Mesothelial cell of epicardium (in vitro differentiated cells): ENCODE measurements around the gene S100B. TPM values are rescaled to one million over a fixed set of nuclear protein-coding genes. Genes with fewer than 3 reads are reported as not detected.

ENCODE experiments used
- DNase-seq, 2 experiments: peaks; one replicate each; pipeline ENCODE4 v3.0.0; 2021; ENCODE audit warnings: low spot score in 2 of 2; ENCODE audit not compliant: unreplicated experiment in 2 of 2
- H3K27ac Mint-ChIP-seq: 2 replicates; pipeline ENCODE4 v1.8.0; 2021; ENCODE audit warnings: mixed read lengths
- H3K27me3 Mint-ChIP-seq: 2 replicates; pipeline ENCODE4 v1.8.0; 2021; ENCODE audit warnings: low read depth, mixed read lengths
- H3K36me3 Mint-ChIP-seq: 2 replicates; pipeline ENCODE4 v1.8.0; 2021; ENCODE audit warnings: mixed read lengths
- H3K4me1 Mint-ChIP-seq: 2 replicates; pipeline ENCODE4 v1.8.0; 2021; ENCODE audit warnings: mixed read lengths
- H3K4me3 Mint-ChIP-seq: 2 replicates; pipeline ENCODE4 v1.8.0; 2021; ENCODE audit warnings: mild to moderate bottlenecking, moderate library complexity, mixed read lengths
- H3K9me3 Mint-ChIP-seq: 2 replicates; pipeline ENCODE4 v1.8.0; 2021; ENCODE audit warnings: mixed read lengths
- CTCF ChIP-seq: fragments of 200-600 bp; sonication (generic); IDR thresholded peaks from one replicate; pipeline ENCODE4 v1.5.0; 2021; ENCODE audit warnings: antibody characterized with exemption; ENCODE audit not compliant: unreplicated experiment
- total RNA-seq: library from RNA; stranded (reverse); gene quantifications from 3 replicates; pipeline ENCODE4 v1.2.1, GENCODE V29; 2021

S100B gene
- total RNA-seq, 1 donor from 2014 or later: 0.27 TPM

GRCh38 chr21:46570631-46571030 lies 34.3 kb downstream of the S100B start:
- H3K27ac Mint-ChIP-seq: no peak overlapping the region
- peaks cover 66% of the 10 kb centered on the region for H3K36me3 Mint-ChIP-seq
- H3K4me3 Mint-ChIP-seq: no peak overlapping the region
- H3K27me3 Mint-ChIP-seq: no peaks in the 10 kb centered on the region
- peaks cover 43% of the 10 kb centered on the region for H3K9me3 Mint-ChIP-seq
- no peak for DNase-seq
- no peak for TF ChIP-seq CTCF
- no peaks in the 10 kb centered on the region for H3K4me1 Mint-ChIP-seq

- DNase-seq: no peak
- Mint-ChIP-seq H3K36me3 (peaks cover 65% of the 10 kb centered on the region), H3K27ac (no peak overlapping the region), H3K9me3 (peaks cover 38% of the 10 kb centered on the region), H3K27me3 (no peaks in the 10 kb centered on the region), H3K4me1 (no peaks in the 10 kb centered on the region), H3K4me3 (no peak overlapping the region)
- no peak for TF ChIP-seq CTCF
Measured at GRCh38 chr21:46570119-46570518, 34.8 kb downstream of the S100B start.

- no peak for TF ChIP-seq CTCF
- Mint-ChIP-seq H3K27ac (no peak overlapping the region), H3K27me3 (no peaks in the 10 kb centered on the region), H3K4me1 (no peaks in the 10 kb centered on the region), H3K36me3 (peaks cover 59% of the 10 kb centered on the region), H3K9me3 (peaks cover 27% of the 10 kb centered on the region), H3K4me3 (no peak overlapping the region)
- DNase-seq: no peak
Measured at GRCh38 chr21:46569081-46569480, 35.8 kb downstream of the S100B start.

- H3K9me3 Mint-ChIP-seq: peaks cover 22% of the 10 kb centered on the region
- TF ChIP-seq CTCF: no peak
- H3K27me3 Mint-ChIP-seq: no peaks in the 10 kb centered on the region
- no peaks in the 10 kb centered on the region for H3K4me1 Mint-ChIP-seq
- no peak overlapping the region for H3K4me3 Mint-ChIP-seq
- DNase-seq: no peak
- H3K36me3 Mint-ChIP-seq: peaks cover 54% of the 10 kb centered on the region
- no peak overlapping the region for H3K27ac Mint-ChIP-seq
Measured at GRCh38 chr21:46568562-46568961, 36.3 kb downstream of the S100B start.

GRCh38 chr21:46567348-46567747 lies 37.5 kb downstream of the S100B start:
- DNase-seq: no peak
- H3K4me3 Mint-ChIP-seq: no peak overlapping the region
- H3K36me3 Mint-ChIP-seq: peaks cover 50% of the 10 kb centered on the region
- no peak for TF ChIP-seq CTCF
- H3K9me3 Mint-ChIP-seq: peaks cover 14% of the 10 kb centered on the region
- no peak overlapping the region for H3K27ac Mint-ChIP-seq
- H3K27me3 Mint-ChIP-seq: no peaks in the 10 kb centered on the region
- no peaks in the 10 kb centered on the region for H3K4me1 Mint-ChIP-seq

GRCh38 chr21:46564391-46564790 lies 40.5 kb downstream of the S100B start:
- DNase-seq: no peak
- Mint-ChIP-seq H3K4me1 (no peaks in the 10 kb centered on the region), H3K27ac (no peak overlapping the region), H3K4me3 (no peak overlapping the region), H3K9me3 (no peaks in the 10 kb centered on the region), H3K27me3 (no peaks in the 10 kb centered on the region), H3K36me3 (peaks cover 44% of the 10 kb centered on the region)
- TF ChIP-seq CTCF: no peak
